CD4-positive, CD25-positive, alpha-beta regulatory T cell (primary cell): Measurements from ENCODE around the gene GJA3. TPM values are rescaled to one million over a fixed set of nuclear protein-coding genes. Genes with fewer than 3 reads are reported as not detected.

Experiments
- ATAC-seq, 2 donors: fragments of 150-1000 bp; cut with Tn5 transposase; one replicate each; pipeline ENCODE4 v1.10.0; 2021; ENCODE audit warnings: low read depth in 2 of 2, moderate number of reproducible peaks in 2 of 2, moderate library complexity in 1 of 2
- DNase-seq, 3 donors: peaks; one replicate each; pipeline versions ENCODE4 v3.0.0 to v3.0.0-alpha.2; 2012 to 2022; ENCODE audit warnings: mixed read lengths in 1 of 3
- H3K27ac ChIP-seq: one replicate; pipeline ENCODE4 v1.7.0; 2013; ENCODE audit warnings: mild to moderate bottlenecking, low read length; ENCODE audit not compliant: insufficient read depth, poor library complexity, severe bottlenecking
- H3K27me3 ChIP-seq: one replicate; pipeline ENCODE4 v1.7.0; 2013; ENCODE audit warnings: low read length; ENCODE audit not compliant: control insufficient read depth, insufficient read depth
- H3K36me3 ChIP-seq: one replicate; pipeline ENCODE4 v1.7.0; 2013; ENCODE audit warnings: mild to moderate bottlenecking, low read length, moderate library complexity; ENCODE audit not compliant: control insufficient read depth, insufficient read depth
- H3K4me1 ChIP-seq: 2 replicates; pipeline ENCODE4 v1.7.0; 2013; ENCODE audit warnings: mild to moderate bottlenecking, low read length; ENCODE audit not compliant: insufficient read depth, control insufficient read depth, poor library complexity, severe bottlenecking
- H3K4me3 ChIP-seq: one replicate; pipeline ENCODE4 v1.7.0; 2013; ENCODE audit warnings: low read depth, mild to moderate bottlenecking, low read length, moderate library complexity
- H3K9me3 ChIP-seq, 2 experiments: 1 replicate in 1 of 2; 2 replicates in 1 of 2; pipeline ENCODE4 v1.7.0; 2013; ENCODE audit warnings: low read length in 2 of 2, mild to moderate bottlenecking in 1 of 2, moderate library complexity in 1 of 2; ENCODE audit not compliant: control insufficient read depth in 2 of 2
- H3K27ac Mint-ChIP-seq, 3 donors: one replicate each; pipeline ENCODE4 v1.8.0; 2020 to 2022; ENCODE audit warnings: mild to moderate bottlenecking in 3 of 3, mixed read lengths in 3 of 3, moderate library complexity in 2 of 3
- H3K27me3 Mint-ChIP-seq: one replicate; pipeline ENCODE4 v1.8.0; 2022; ENCODE audit warnings: mild to moderate bottlenecking, mixed read lengths
- H3K36me3 Mint-ChIP-seq: one replicate; pipeline ENCODE4 v1.8.0; 2020; ENCODE audit warnings: mixed read lengths
- H3K4me1 Mint-ChIP-seq, 4 donors: one replicate each; pipeline ENCODE4 v1.8.0; 2020 to 2022; ENCODE audit warnings: mixed read lengths in 4 of 4, mild to moderate bottlenecking in 1 of 4
- H3K4me3 Mint-ChIP-seq, 4 donors: one replicate each; pipeline ENCODE4 v1.8.0; 2020 to 2022; ENCODE audit warnings: mild to moderate bottlenecking in 4 of 4, mixed read lengths in 4 of 4, moderate library complexity in 3 of 4
- H3K9me3 Mint-ChIP-seq, 7 donors: one replicate each; pipeline ENCODE4 v1.8.0; 2020 to 2022; ENCODE audit warnings: mixed read lengths in 7 of 7, mild to moderate bottlenecking in 3 of 7, moderate library complexity in 2 of 7
- polyA plus RNA-seq, 4 donors: library from polyadenylated mRNA; unstranded; fragments of 300-500 nt; fragmentation: Illumina TruSeq; gene quantifications; one replicate each; pipeline ENCODE4 v1.2.3, GENCODE V29; 2021
- total RNA-seq: library from RNA; stranded (reverse); gene quantifications from one replicate; pipeline ENCODE4 v1.2.3, GENCODE V29; 2022

Gene GJA3
- total and polyA plus RNA-seq, 5 donors from 2014 or later: 0.06 TPM; not detected in 4

- Histone ChIP-seq H3K4me1 (peaks cover 29% of the 10 kb centered on the region), H3K9me3 (no peaks in the 10 kb centered on the region), H3K27ac (no peak overlapping the region), H3K4me3 (no peak overlapping the region), H3K27me3 (peaks cover 27% of the 10 kb centered on the region), H3K36me3 (no peaks in the 10 kb centered on the region)
- DNase-seq (no peak), ATAC-seq (no peak)
- Mint-ChIP-seq H3K9me3 (no peaks in the 10 kb centered on the region), H3K36me3 (no peaks in the 10 kb centered on the region), H3K4me1 (peaks cover 0 to 27% (median 18%) of the 10 kb centered on the region in 4 donors), H3K27ac (no peak overlapping the region), H3K27me3 (peaks cover 66% of the 10 kb centered on the region), H3K4me3 (no peak overlapping the region)
Observed at GRCh38 chr13:20190076-20190475, 29.2 kb upstream of the GJA3 start.

GRCh38 chr13:20188667-20189553 is 28.1 kb upstream of the GJA3 start:
- Histone ChIP-seq H3K4me1 (peaks cover 22% of the 10 kb centered on the region), H3K36me3 (no peaks in the 10 kb centered on the region), H3K4me3 (no peak overlapping the region), H3K27me3 (peaks cover 17% of the 10 kb centered on the region), H3K27ac (no peak overlapping the region), H3K9me3 (no peaks in the 10 kb centered on the region)
- ATAC-seq (no peak), DNase-seq (peak in 1 of 3 donors; percentile 35)
- Mint-ChIP-seq H3K4me1 (peaks cover 0 to 16% (median 7%) of the 10 kb centered on the region in 4 donors), H3K27ac (peak overlapping the region in 1 of 3 donors; percentile 48), H3K36me3 (no peaks in the 10 kb centered on the region), H3K4me3 (no peak overlapping the region), H3K9me3 (no peaks in the 10 kb centered on the region), H3K27me3 (peaks cover 54% of the 10 kb centered on the region)

GRCh38 chr13:20186771-20187170 is 25.9 kb upstream of the GJA3 start:
- Mint-ChIP-seq H3K4me1 (peaks cover 0 to 8% (median under 1%) of the 10 kb centered on the region in 4 donors), H3K9me3 (peaks cover 0 to 2% (median 0%) of the 10 kb centered on the region in 7 donors), H3K36me3 (no peaks in the 10 kb centered on the region), H3K4me3 (no peak overlapping the region), H3K27me3 (peaks cover 55% of the 10 kb centered on the region), H3K27ac (no peak overlapping the region)
- H3K36me3 ChIP-seq: no peaks in the 10 kb centered on the region
- no peak overlapping the region for H3K4me3 ChIP-seq
- DNase-seq: no peak
- H3K9me3 ChIP-seq: no peaks in the 10 kb centered on the region
- no peak overlapping the region for H3K27ac ChIP-seq
- peaks cover under 1% of the 10 kb centered on the region for H3K4me1 ChIP-seq
- no peak for ATAC-seq
- peaks cover 10% of the 10 kb centered on the region for H3K27me3 ChIP-seq

GRCh38 chr13:20185366-20186056 is 24.7 kb upstream of the GJA3 start:
- Histone ChIP-seq H3K36me3 (no peaks in the 10 kb centered on the region), H3K9me3 (no peaks in the 10 kb centered on the region), H3K27me3 (peaks cover 12% of the 10 kb centered on the region), H3K4me1 (no peaks in the 10 kb centered on the region), H3K27ac (no peak overlapping the region), H3K4me3 (no peak overlapping the region)
- peaks cover 0 to 3% (median 0%) of the 10 kb centered on the region in 4 donors for H3K4me1 Mint-ChIP-seq
- DNase-seq (no peak), ATAC-seq (no peak)
- H3K36me3 Mint-ChIP-seq: no peaks in the 10 kb centered on the region
- peaks cover 49% of the 10 kb centered on the region for H3K27me3 Mint-ChIP-seq
- H3K27ac Mint-ChIP-seq: no peak overlapping the region
- H3K9me3 Mint-ChIP-seq: peaks cover 0 to 2% (median 0%) of the 10 kb centered on the region in 7 donors
- H3K4me3 Mint-ChIP-seq: no peak overlapping the region

- Histone ChIP-seq H3K36me3 (no peaks in the 10 kb centered on the region), H3K4me1 (no peaks in the 10 kb centered on the region), H3K9me3 (no peaks in the 10 kb centered on the region), H3K27me3 (peaks cover 20% of the 10 kb centered on the region), H3K27ac (no peak overlapping the region), H3K4me3 (no peak overlapping the region)
- peaks cover 60% of the 10 kb centered on the region for H3K27me3 Mint-ChIP-seq
- H3K4me3 Mint-ChIP-seq: no peak overlapping the region
- DNase-seq (peak; percentile 32 to 77 (median 72)), ATAC-seq (peak; percentile 89 to 91)
- peaks cover 0 to 2% (median 0%) of the 10 kb centered on the region in 7 donors for H3K9me3 Mint-ChIP-seq
- H3K36me3 Mint-ChIP-seq: no peaks in the 10 kb centered on the region
- H3K27ac Mint-ChIP-seq: no peak overlapping the region
- peaks cover 0 to 4% (median 0%) of the 10 kb centered on the region in 4 donors for H3K4me1 Mint-ChIP-seq
Observed at GRCh38 chr13:20182231-20182846, 21.5 kb upstream of the GJA3 start.

- Mint-ChIP-seq H3K27ac (no peak overlapping the region), H3K36me3 (peaks cover 1% of the 10 kb centered on the region), H3K9me3 (peaks cover 0 to 2% (median 0%) of the 10 kb centered on the region in 7 donors), H3K27me3 (peaks cover 62% of the 10 kb centered on the region), H3K4me3 (no peak overlapping the region), H3K4me1 (peaks cover 0 to 4% (median 0%) of the 10 kb centered on the region in 4 donors)
- H3K4me3 ChIP-seq: no peak overlapping the region
- no peaks in the 10 kb centered on the region for H3K36me3 ChIP-seq
- H3K27me3 ChIP-seq: peaks cover 20% of the 10 kb centered on the region
- no peak for ATAC-seq
- H3K9me3 ChIP-seq: no peaks in the 10 kb centered on the region
- no peaks in the 10 kb centered on the region for H3K4me1 ChIP-seq
- H3K27ac ChIP-seq: no peak overlapping the region
- DNase-seq: no peak
Observed at GRCh38 chr13:20181188-20181587, 20.3 kb upstream of the GJA3 start.

- peaks cover 3% of the 10 kb centered on the region for H3K4me1 ChIP-seq
- H3K9me3 Mint-ChIP-seq: peaks cover 0 to under 1% (median 0%) of the 10 kb centered on the region in 7 donors
- H3K27me3 Mint-ChIP-seq: peaks cover 67% of the 10 kb centered on the region
- no peak overlapping the region for H3K27ac ChIP-seq
- H3K4me3 Mint-ChIP-seq: peak overlapping the region in 1 of 4 donors; percentile 22
- no peaks in the 10 kb centered on the region for H3K36me3 ChIP-seq
- H3K9me3 ChIP-seq: no peaks in the 10 kb centered on the region
- H3K27me3 ChIP-seq: peaks cover 23% of the 10 kb centered on the region
- H3K27ac Mint-ChIP-seq: no peak overlapping the region
- no peak for DNase-seq
- H3K4me1 Mint-ChIP-seq: peaks cover 7 to 18% (median 9%) of the 10 kb centered on the region in 4 donors
- ATAC-seq: no peak
- peaks cover 3% of the 10 kb centered on the region for H3K36me3 Mint-ChIP-seq
- no peak overlapping the region for H3K4me3 ChIP-seq
Observed at GRCh38 chr13:20178156-20178555, 17.3 kb upstream of the GJA3 start.
